HepG2 (cell line): Measurements from ENCODE around the gene INO80. TPM values are rescaled to one million over a fixed set of nuclear protein-coding genes. Genes with fewer than 3 reads are reported as not detected.

Experiments
- ATAC-seq: fragments of 200-7000 bp; cut with Tn5 transposase; 3 replicates; pipeline ENCODE4 v1.9.1; 2020; ENCODE audit warnings: mild to moderate bottlenecking, moderate library complexity
- BruUV-seq: library from RNA; stranded (reverse); fragments of 400-500 nt; replicated peaks from 2 replicates; lab custom pipeline; 2021; lab: Mats Ljungman, UMichigan
- CTCF ChIA-PET: fragments of 300-600 bp; formaldehyde crosslinking; extraction: SDS; loops from one replicate; lab custom pipeline; 2021; ENCODE audit warnings: low total read pairs, inconsistent platforms, low intra/inter-chr PET ratio; lab: Yijun Ruan, JAX
- POLR2A ChIA-PET: fragments of 350-600 bp; sonication (Branson Sonifier 250); formaldehyde crosslinking; loops from one replicate; lab custom pipeline; 2020; ENCODE audit warnings: antibody characterized with exemption, inconsistent platforms; lab: Yijun Ruan, JAX
- DNase-seq: peaks from one replicate; pipeline ENCODE4 v3.0.0-alpha.2; 2015; ENCODE audit warnings: low spot score
- FAIRE-seq: peaks from 3 replicates; lab custom pipeline; 2011; peaks lifted over from hg19 to GRCh38; lab: Jason Lieb, UNC
- H2AFZ ChIP-seq: one replicate; pipeline ENCODE4 v1.6.1; 2011; ENCODE audit warnings: low read length, inconsistent platforms
- H3K27ac ChIP-seq: fragments of 300-600 bp; 3 replicates; pipeline ENCODE4 v1.8.0; 2011; ENCODE audit warnings: mixed run types, mild to moderate bottlenecking, mixed read lengths, low read length, inconsistent platforms; ENCODE audit not compliant: insufficient read depth; ENCODE audit errors: extremely low read length
- H3K27me3 ChIP-seq, 2 experiments: fragments of 200-600 bp in 1 of 2; 2 replicates in 1 of 2; 3 replicates in 1 of 2; pipeline versions ENCODE4 v1.6.0 to v1.8.0; 2011; ENCODE audit warnings: low read length in 2 of 2, mild to moderate bottlenecking in 2 of 2, moderate library complexity in 2 of 2, inconsistent platforms in 1 of 2; ENCODE audit not compliant: insufficient read depth in 2 of 2, control insufficient read depth in 1 of 2
- H3K36me3 ChIP-seq, 2 experiments: fragments of 200-600 bp in 1 of 2; replicated peaks in 1 of 2; 2 replicates in 1 of 2; 3 replicates in 1 of 2; pipeline versions ENCODE4 v1.5.1 to v1.8.0; 2011; ENCODE audit warnings: low read length in 2 of 2, inconsistent platforms in 1 of 2; ENCODE audit not compliant: insufficient read depth in 2 of 2, control insufficient read depth in 1 of 2
- H3K4me1 ChIP-seq: 2 replicates; pipeline ENCODE4 v1.5.1; 2012; ENCODE audit warnings: low read length, inconsistent platforms; ENCODE audit not compliant: insufficient read depth
- H3K4me2 ChIP-seq: 2 replicates; pipeline ENCODE4 v1.6.0; 2011; ENCODE audit warnings: low read depth, low read length, inconsistent platforms
- H3K4me3 ChIP-seq, 3 experiments: fragments of 200-600 bp in 1 of 3; sonication (generic), shearing (Covaris generic) in 1 of 3; replicated peaks in 1 of 3; 2 replicates each; pipeline ENCODE4 v1.5.1; 2011 to 2016; ENCODE audit warnings: low read length in 3 of 3, inconsistent platforms in 2 of 3, low read depth in 2 of 3, mild to moderate bottlenecking in 2 of 3, control low read depth in 1 of 3, mixed read lengths in 1 of 3; ENCODE audit not compliant: insufficient read depth in 1 of 3
- H3K79me2 ChIP-seq: one replicate; pipeline ENCODE4 v1.6.1; 2011; ENCODE audit warnings: low read length, inconsistent platforms; ENCODE audit not compliant: insufficient read depth
- H3K9ac ChIP-seq: 2 replicates; pipeline ENCODE4 v1.6.0; 2011; ENCODE audit warnings: mild to moderate bottlenecking, low read depth, low read length, inconsistent platforms; ENCODE audit not compliant: insufficient read depth
- H3K9me3 ChIP-seq: 2 replicates; pipeline ENCODE4 v1.5.1; 2012; ENCODE audit warnings: mild to moderate bottlenecking, low read length
- H4K20me1 ChIP-seq: 2 replicates; pipeline ENCODE4 v1.6.0; 2011; ENCODE audit warnings: inconsistent platforms, mild to moderate bottlenecking, low read length, moderate library complexity; ENCODE audit not compliant: insufficient read depth
- GFI1 ChIP-seq: sonication (generic); formaldehyde crosslinking; IDR thresholded peaks from 2 replicates; pipeline ENCODE4 v1.5.0; 2020; ENCODE audit warnings: missing genetic modification reagents, mild to moderate bottlenecking, borderline replicate concordance
- WGBS: methylation state at CpG from one replicate; pipeline ENCODE4 v1.1.6; 2017; ENCODE audit warnings: low lambda C conversion rate; 5-methylcytosine and 5-hydroxymethylcytosine counted together
- in situ Hi-C: cut with HindIII; loops from 2 replicates; pipeline ENCODE4 v1.10.0; 2017; ENCODE audit warnings: low pct_unique_long_range_greater_than_20kb; ENCODE audit not compliant: extremely low pct_ligation_motif_present
- intact Hi-C: fragments of 100-400 bp; cut with micrococcal nuclease; formaldehyde crosslinking; loops from one replicate; pipeline ENCODE4 v1.10.0; 2022; ENCODE audit not compliant: unreplicated experiment
- polyA plus RNA-seq, 8 experiments: library from polyadenylated mRNA; depleted of rRNA in 3 of 8; stranded (reverse) in 7 of 8; unstranded in 1 of 8; fragments of >200 nt; fragmentation: Illumina TruSeq in 4 of 8; extraction: Trizol in 4 of 8; gene quantifications; 2 replicates each; pipeline versions ENCODE4 v1.2.1 to v1.2.3, GENCODE V29; 2011 to 2016; ENCODE audit warnings: low read depth in 4 of 8, missing spikeins in 1 of 8, mixed read lengths in 1 of 8; ENCODE audit not compliant: insufficient read depth in 1 of 8
- total RNA-seq, 5 experiments: library from RNA; depleted of rRNA; stranded (reverse); fragments of >200 nt; fragmentation: Illumina TruSeq; extraction: Trizol; gene quantifications; 2 replicates each; pipeline ENCODE4 v1.2.3, GENCODE V29; 2016; ENCODE audit warnings: low read depth in 1 of 5
- TF ChIP-seq, protein P1 (sequence below): sonication (generic); formaldehyde crosslinking; IDR thresholded peaks from 2 replicates; pipeline ENCODE4 v1.4.0; 2020; ENCODE audit warnings: missing genetic modification reagents, borderline replicate concordance

The INO80 gene
- total and polyA plus RNA-seq, 2 of the 13 experiments (the other 11 are each of a cell fraction or from before 2014, with no cell fraction given) = 3.6 to 14.8 TPM

DNA sequence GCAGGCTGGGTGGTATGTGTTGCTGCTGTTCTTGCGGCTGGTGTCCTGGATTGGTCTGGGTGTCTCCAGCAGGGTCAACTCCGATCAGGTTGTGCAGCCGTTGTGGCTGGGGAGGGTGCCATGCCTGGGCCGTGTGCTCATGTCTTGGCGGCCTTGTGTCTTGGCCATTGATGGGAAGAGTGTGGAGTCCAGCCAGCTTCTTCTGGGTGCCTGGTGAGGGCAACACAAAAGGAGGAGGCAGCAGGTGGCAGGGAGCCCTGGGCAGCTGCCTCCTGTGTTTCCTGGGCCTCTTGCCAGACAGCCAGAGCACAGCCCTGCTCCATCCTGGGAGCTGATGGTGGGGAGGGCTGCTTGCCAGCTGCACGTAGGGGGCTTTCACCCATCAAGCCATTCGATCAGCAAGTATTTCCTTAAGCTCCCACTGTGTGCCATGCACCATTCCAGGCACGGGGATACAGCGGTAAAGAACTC, 158.5 kb downstream of the INO80 start:
- no peaks in the 10 kb centered on the region for H3K36me3 ChIP-seq
- no peaks in the 10 kb centered on the region for H3K79me2 ChIP-seq
- no peak overlapping the region for H3K27ac ChIP-seq
- DNase-seq (no peak), ATAC-seq (no peak), FAIRE-seq (no peak)
- no peak overlapping the region for H3K4me3 ChIP-seq
- ChIA-PET POLR2A (no interaction called here), CTCF (no interaction called here)
- no peak overlapping the region for H2AFZ ChIP-seq
- WGBS = 17% methylated on average over 4 of the region's 9 CpGs
- no peaks in the 10 kb centered on the region for H3K9me3 ChIP-seq
- no peak for TF ChIP-seq GFI1 (CRISPR knock-in tag)
- TF ChIP-seq, protein P1, sequence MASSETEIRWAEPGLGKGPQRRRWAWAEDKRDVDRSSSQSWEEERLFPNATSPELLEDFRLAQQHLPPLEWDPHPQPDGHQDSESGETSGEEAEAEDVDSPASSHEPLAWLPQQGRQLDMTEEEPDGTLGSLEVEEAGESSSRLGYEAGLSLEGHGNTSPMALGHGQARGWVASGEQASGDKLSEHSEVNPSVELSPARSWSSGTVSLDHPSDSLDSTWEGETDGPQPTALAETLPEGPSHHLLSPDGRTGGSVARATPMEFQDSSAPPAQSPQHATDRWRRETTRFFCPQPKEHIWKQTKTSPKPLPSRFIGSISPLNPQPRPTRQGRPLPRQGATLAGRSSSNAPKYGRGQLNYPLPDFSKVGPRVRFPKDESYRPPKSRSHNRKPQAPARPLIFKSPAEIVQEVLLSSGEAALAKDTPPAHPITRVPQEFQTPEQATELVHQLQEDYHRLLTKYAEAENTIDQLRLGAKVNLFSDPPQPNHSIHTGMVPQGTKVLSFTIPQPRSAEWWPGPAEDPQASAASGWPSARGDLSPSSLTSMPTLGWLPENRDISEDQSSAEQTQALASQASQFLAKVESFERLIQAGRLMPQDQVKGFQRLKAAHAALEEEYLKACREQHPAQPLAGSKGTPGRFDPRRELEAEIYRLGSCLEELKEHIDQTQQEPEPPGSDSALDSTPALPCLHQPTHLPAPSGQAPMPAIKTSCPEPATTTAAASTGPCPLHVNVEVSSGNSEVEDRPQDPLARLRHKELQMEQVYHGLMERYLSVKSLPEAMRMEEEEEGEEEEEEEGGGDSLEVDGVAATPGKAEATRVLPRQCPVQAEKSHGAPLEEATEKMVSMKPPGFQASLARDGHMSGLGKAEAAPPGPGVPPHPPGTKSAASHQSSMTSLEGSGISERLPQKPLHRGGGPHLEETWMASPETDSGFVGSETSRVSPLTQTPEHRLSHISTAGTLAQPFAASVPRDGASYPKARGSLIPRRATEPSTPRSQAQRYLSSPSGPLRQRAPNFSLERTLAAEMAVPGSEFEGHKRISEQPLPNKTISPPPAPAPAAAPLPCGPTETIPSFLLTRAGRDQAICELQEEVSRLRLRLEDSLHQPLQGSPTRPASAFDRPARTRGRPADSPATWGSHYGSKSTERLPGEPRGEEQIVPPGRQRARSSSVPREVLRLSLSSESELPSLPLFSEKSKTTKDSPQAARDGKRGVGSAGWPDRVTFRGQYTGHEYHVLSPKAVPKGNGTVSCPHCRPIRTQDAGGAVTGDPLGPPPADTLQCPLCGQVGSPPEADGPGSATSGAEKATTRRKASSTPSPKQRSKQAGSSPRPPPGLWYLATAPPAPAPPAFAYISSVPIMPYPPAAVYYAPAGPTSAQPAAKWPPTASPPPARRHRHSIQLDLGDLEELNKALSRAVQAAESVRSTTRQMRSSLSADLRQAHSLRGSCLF (CRISPR knock-in tag) = no peak
- no peak overlapping the region for H3K9ac ChIP-seq
- no peaks in the 10 kb centered on the region for H4K20me1 ChIP-seq
- peaks cover 11 to 52% of the 10 kb centered on the region in 2 experiments; a peak in 4 of 5 replicates for H3K27me3 ChIP-seq
- in situ Hi-C loops (no loop called here), intact Hi-C loops (no loop called here)
- no TSS peak for BruUV-seq
- H3K4me1 ChIP-seq = 0 out of 2 replicates have a peak, but pooled peaks cover 6% of the 10 kb centered on the region
- H3K4me2 ChIP-seq = no peak overlapping the region
